Small intestine (tissue), 7 donors: ENCODE results near the gene CDC42BPB. TPM values are rescaled to one million over a fixed set of nuclear protein-coding genes. Genes with fewer than 3 reads are reported as not detected.
"Not testable (repeated sequence)": the region's sequence is repeated elsewhere in the genome, so short reads cannot be mapped to it uniquely, and the experiment has no call there.

Experiments used
- DNase-seq, 2 donors: peaks; one replicate each; pipeline versions ENCODE4 v3.0.0 to v3.0.0-alpha.2; 2013
- FAIRE-seq: peaks from 2 replicates; lab custom pipeline; 2012; peaks lifted over from hg19 to GRCh38; lab: Jason Lieb, UNC
- H3K27ac ChIP-seq, 3 donors: one replicate each; pipeline ENCODE4 v1.5.1; 2013; ENCODE audit warnings: low read length in 2 of 3, mild to moderate bottlenecking in 2 of 3, control low read depth in 1 of 3, inconsistent platforms in 1 of 3, low read depth in 1 of 3, moderate library complexity in 1 of 3
- H3K27me3 ChIP-seq, 3 donors: one replicate each; pipeline ENCODE4 v1.6.1; 2013; ENCODE audit warnings: low read length in 3 of 3, inconsistent platforms in 1 of 3; ENCODE audit not compliant: control insufficient read depth in 3 of 3, insufficient read depth in 3 of 3
- H3K36me3 ChIP-seq, 3 donors: one replicate each; pipeline ENCODE4 v1.6.1; 2013; ENCODE audit warnings: low read length in 3 of 3, inconsistent platforms in 1 of 3, low read depth in 1 of 3, mild to moderate bottlenecking in 1 of 3, moderate library complexity in 1 of 3; ENCODE audit not compliant: control insufficient read depth in 3 of 3, insufficient read depth in 2 of 3
- H3K4me1 ChIP-seq, 3 donors: one replicate each; pipeline ENCODE4 v1.6.1; 2013; ENCODE audit warnings: low read length in 2 of 3, inconsistent platforms in 1 of 3, low read depth in 1 of 3, mild to moderate bottlenecking in 1 of 3, moderate library complexity in 1 of 3; ENCODE audit not compliant: control insufficient read depth in 3 of 3, insufficient read depth in 2 of 3
- H3K4me3 ChIP-seq, 3 donors: one replicate each; pipeline ENCODE4 v1.5.1; 2013; ENCODE audit warnings: low read length in 3 of 3, control low read depth in 1 of 3, inconsistent platforms in 1 of 3, low read depth in 1 of 3, mild to moderate bottlenecking in 1 of 3, moderate library complexity in 1 of 3
- H3K9me3 ChIP-seq, 2 donors: one replicate each; pipeline ENCODE4 v1.6.1; 2013; ENCODE audit warnings: low read depth in 1 of 2, low read length in 1 of 2; ENCODE audit not compliant: control insufficient read depth in 2 of 2, insufficient read depth in 1 of 2
- WGBS, 3 donors: extraction: QIAGEN DNeasy Blood & Tissue Kit; methylation state at CpG; one replicate each; pipeline ENCODE4 v1.1.7; 2013; 5-methylcytosine and 5-hydroxymethylcytosine counted together
- polyA plus RNA-seq, 4 donors: library from polyadenylated mRNA; stranded (reverse) in 3 of 4; unstranded in 1 of 4; fragments of 200-250 nt in 3 of 4; fragments of 120-200 nt in 1 of 4; gene quantifications; one replicate each; pipeline versions ENCODE4 v1.2.1 to v1.2.3, GENCODE V29; 2013
- donor health status: healthy with polysubstance abuse.
- donor health status: control.
- donor health status: control.
- donor health status: Bipolar disorder and iron deficiency.
- donor health status: healthy.

CDC42BPB gene
- polyA plus RNA-seq, 4 donors, result 29.2 to 69.4 (median 39.5) TPM

DNA sequence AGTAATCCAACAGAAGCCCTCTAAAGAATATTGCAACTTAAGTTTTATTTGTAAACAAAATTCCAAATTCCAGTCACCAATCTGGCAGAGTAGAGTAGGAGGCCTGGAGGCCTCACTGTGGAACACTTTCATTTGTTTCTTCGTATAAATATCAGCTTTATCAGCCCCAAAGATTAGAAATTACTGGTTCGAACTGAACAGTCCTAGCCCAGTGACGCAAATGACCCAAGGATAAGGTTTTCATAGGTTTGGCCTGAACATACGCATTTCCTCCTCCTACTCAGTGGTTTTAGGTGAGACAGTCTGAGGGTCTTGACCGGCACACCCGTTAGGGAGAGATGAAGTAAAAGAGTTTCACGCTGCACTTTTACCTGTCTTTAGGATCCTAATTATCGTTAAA is 1.7 kb downstream of the CDC42BPB start:
- Histone ChIP-seq H3K27ac (peak overlapping the region in 2 of 3 donors; percentile 59 to 70), H3K9me3 (no peaks in the 10 kb centered on the region), H3K4me1 (peaks cover 0 to 10% (median 5%) of the 10 kb centered on the region in 3 donors), H3K27me3 (no peaks in the 10 kb centered on the region), H3K36me3 (peaks cover 0 to 19% (median 0%) of the 10 kb centered on the region in 3 donors), H3K4me3 (peak overlapping the region in 2 of 3 donors; percentile 78 to 95)
- FAIRE-seq, result no peak
- 21 to 41% (median 36%) methylated on average over 8 of the region's 8 CpGs for WGBS, 3 donors
- DNase-seq, result peak in 1 of 2 donors; percentile 32

GRCh38 chr14:103052407-103052806 is 4.9 kb downstream of the CDC42BPB start:
- Histone ChIP-seq H3K4me1 (peaks cover 0 to 6% (median 5%) of the 10 kb centered on the region in 3 donors), H3K27me3 (no peaks in the 10 kb centered on the region), H3K27ac (no peak overlapping the region), H3K4me3 (no peak overlapping the region), H3K36me3 (peaks cover 0 to 25% (median 0%) of the 10 kb centered on the region in 3 donors), H3K9me3 (no peaks in the 10 kb centered on the region)
- DNase-seq (no peak), FAIRE-seq (no peak)
- WGBS, 3 donors, result 72 to 80% (median 75%) methylated on average over 10 of the region's 10 CpGs

GRCh38 chr14:103050935-103051334 is 6.4 kb downstream of the CDC42BPB start:
- no peak for FAIRE-seq
- 61 to 72% (median 67%) methylated on average over 5 of the region's 5 CpGs for WGBS, 3 donors
- Histone ChIP-seq H3K27me3 (no peaks in the 10 kb centered on the region), H3K27ac (no peak overlapping the region), H3K4me1 (peaks cover 0 to 5% (median 5%) of the 10 kb centered on the region in 3 donors), H3K36me3 (peaks cover 0 to 28% (median 0%) of the 10 kb centered on the region in 3 donors), H3K9me3 (no peaks in the 10 kb centered on the region), H3K4me3 (no peak overlapping the region)
- DNase-seq, result no peak

DNA sequence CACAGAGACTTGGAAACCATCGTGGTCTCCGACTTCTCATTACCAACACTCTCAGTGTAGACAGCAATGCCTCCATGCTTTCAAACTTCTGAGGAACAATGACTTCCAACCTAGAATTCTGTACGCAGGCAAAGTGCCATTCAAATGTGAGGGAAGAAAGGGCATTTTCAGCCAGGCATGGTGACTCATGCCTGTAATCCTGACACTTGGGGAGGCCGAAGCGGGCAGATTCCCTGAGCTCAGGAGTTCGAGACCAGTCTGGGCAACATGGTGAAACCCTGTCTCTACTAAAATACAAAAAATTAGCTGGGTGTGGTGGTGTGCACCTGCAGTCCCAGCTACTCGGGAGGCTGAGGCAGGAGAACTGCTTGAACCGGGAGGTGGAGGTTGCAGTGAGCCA is 9.9 kb downstream of the CDC42BPB start:
- WGBS, 3 donors, result 90 to 94% (median 93%) methylated on average over 8 of the region's 8 CpGs
- FAIRE-seq, DNase-seq, H3K4me1 ChIP-seq, H3K27ac ChIP-seq, H3K4me3 ChIP-seq, H3K27me3 ChIP-seq, H3K9me3 ChIP-seq: not testable (repeated sequence)
- H3K36me3 ChIP-seq, result peaks cover 0 to 28% (median 0%) of the 10 kb centered on the region in 3 donors

DNA sequence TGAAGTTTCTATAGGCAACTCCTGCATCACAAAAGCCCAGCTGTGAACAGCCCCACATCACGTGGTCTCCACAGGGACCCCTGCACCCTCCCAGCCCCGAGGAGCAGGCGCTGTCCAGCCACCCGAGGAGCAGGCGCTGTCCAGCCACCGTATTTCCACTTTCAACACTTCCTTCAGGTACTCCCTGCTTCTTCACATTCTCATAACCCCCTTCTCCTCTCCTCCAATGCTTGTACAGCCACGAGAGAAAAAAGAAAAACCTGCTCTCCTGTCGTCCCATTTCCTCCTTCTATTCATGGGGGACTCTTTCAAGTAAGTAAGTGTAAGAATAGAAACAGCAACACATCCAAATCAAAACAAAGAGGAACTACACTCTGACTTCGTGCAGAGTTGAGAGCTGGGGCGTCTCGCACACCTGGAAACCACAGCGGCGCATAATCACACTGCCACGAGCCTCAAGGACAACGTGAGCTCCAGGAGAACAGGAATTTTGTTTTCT is 11.9 kb downstream of the CDC42BPB start:
- H3K4me1 ChIP-seq, result peaks cover 0 to 4% (median 2%) of the 10 kb centered on the region in 3 donors
- no peak for DNase-seq
- H3K4me3 ChIP-seq, result no peak overlapping the region

GRCh38 chr14:103043257-103044015 is 13.9 kb downstream of the CDC42BPB start:
- Histone ChIP-seq H3K9me3 (peaks cover 0 to 10% of the 10 kb centered on the region in 2 donors), H3K4me1 (peaks cover 0 to 4% (median 2%) of the 10 kb centered on the region in 3 donors), H3K27me3 (no peaks in the 10 kb centered on the region), H3K4me3 (no peak overlapping the region), H3K27ac (no peak overlapping the region), H3K36me3 (peaks cover 0 to 30% (median 0%) of the 10 kb centered on the region in 3 donors)
- FAIRE-seq (no peak), DNase-seq (no peak)
- WGBS, 3 donors, result 83 to 88% (median 87%) methylated on average over 8 of the region's 8 CpGs

More for the DNA sequence above, 11.9 kb downstream of the CDC42BPB start:
- Histone ChIP-seq H3K27me3 (no peaks in the 10 kb centered on the region), H3K36me3 (peaks cover 0 to 31% (median 0%) of the 10 kb centered on the region in 3 donors), H3K27ac (no peak overlapping the region), H3K9me3 (peaks cover 0 to 10% of the 10 kb centered on the region in 2 donors)
- WGBS, 3 donors, result 32 to 45% (median 35%) methylated on average over 15 of the region's 15 CpGs
- FAIRE-seq, result no peak

DNA sequence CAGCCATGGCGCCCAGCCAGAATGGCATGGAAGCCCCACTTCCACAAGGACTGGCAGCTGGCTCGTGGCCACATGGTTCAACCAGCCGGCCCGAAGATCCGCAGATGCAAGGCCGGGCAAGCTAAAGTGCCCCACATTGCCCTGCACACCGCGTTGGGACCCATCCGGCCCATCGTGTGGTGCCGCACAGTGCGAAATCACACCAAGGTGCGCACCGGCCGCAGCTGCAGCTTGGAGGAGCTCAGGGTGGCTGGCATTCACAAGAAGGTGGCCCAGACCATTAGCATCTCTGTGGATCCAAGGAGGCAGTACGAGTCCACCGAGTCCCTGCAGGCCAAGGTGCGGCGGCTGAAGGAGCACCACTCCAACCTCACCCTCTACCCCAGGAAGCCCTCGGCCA is 15.9 kb downstream of the CDC42BPB start:
- Histone ChIP-seq H3K27me3 (no peaks in the 10 kb centered on the region), H3K4me1 (peaks cover 0 to 4% (median 2%) of the 10 kb centered on the region in 3 donors), H3K9me3 (peaks cover 0 to 10% of the 10 kb centered on the region in 2 donors), H3K27ac (no peak overlapping the region), H3K4me3 (no peak overlapping the region), H3K36me3 (peaks cover 0 to 19% (median 0%) of the 10 kb centered on the region in 3 donors)
- WGBS, 3 donors, result 97 to 98% (median 97%) methylated on average over 20 of the region's 20 CpGs
- FAIRE-seq, result no peak
- no peak for DNase-seq

DNA sequence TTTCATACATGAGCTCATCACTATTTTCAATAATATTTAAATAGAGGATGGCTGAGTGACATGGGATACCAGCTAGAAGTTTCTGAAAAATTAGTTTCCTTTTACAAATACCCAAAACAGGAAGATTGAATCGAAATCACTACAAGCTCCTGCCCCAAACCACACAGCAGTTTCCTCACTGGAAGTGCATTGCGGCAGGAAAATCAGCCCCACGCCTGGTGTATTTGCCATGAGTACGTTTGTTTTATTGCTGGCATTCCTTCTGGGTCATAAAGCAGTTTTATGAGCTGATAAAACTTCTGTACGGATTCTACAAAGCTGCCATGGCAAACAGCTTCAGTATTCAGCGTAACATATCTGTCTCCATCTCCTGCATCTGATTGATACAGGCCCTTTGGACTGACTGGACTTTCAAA is 23.7 kb downstream of the CDC42BPB start:
- Histone ChIP-seq H3K9me3 (no peaks in the 10 kb centered on the region), H3K27me3 (no peaks in the 10 kb centered on the region), H3K4me1 (peaks cover 0 to 26% (median 3%) of the 10 kb centered on the region in 3 donors), H3K27ac (peak overlapping the region in 2 of 3 donors; percentile 26 to 62), H3K4me3 (no peak overlapping the region), H3K36me3 (peaks cover 0 to 9% (median 0%) of the 10 kb centered on the region in 3 donors)
- WGBS, 3 donors, result 9 to 51% (median 28%) methylated on average over 6 of the region's 6 CpGs
- peak; percentile 86 to 93 for DNase-seq
- FAIRE-seq, result no peak
